Urinary bladder (tissue), 4 donors: ENCODE data around the gene SARM1. TPM values are rescaled to one million over a fixed set of nuclear protein-coding genes. Genes with fewer than 3 reads are reported as not detected.
A peak's percentile ranks its signal among the peaks of the same experiment; 100 is the strongest.

ENCODE experiments used
- DNase-seq: peaks from one replicate; pipeline ENCODE4 v3.0.0-alpha.2; 2015; ENCODE audit errors: extremely low spot score
- H3K27ac ChIP-seq: one replicate; pipeline ENCODE4 v1.5.1; 2013; ENCODE audit warnings: low read depth, mild to moderate bottlenecking, moderate library complexity
- H3K36me3 ChIP-seq: one replicate; pipeline ENCODE4 v1.6.1; 2013; ENCODE audit warnings: mild to moderate bottlenecking, moderate library complexity; ENCODE audit not compliant: insufficient read depth
- H3K4me1 ChIP-seq: one replicate; pipeline ENCODE4 v1.6.1; 2013; ENCODE audit warnings: mild to moderate bottlenecking, moderate library complexity; ENCODE audit not compliant: insufficient read depth
- H3K4me3 ChIP-seq: one replicate; pipeline ENCODE4 v1.5.1; 2013; ENCODE audit warnings: low read depth, low read length
- WGBS: extraction: QIAGEN DNeasy Blood & Tissue Kit; methylation state at CpG from one replicate; pipeline ENCODE4 v1.1.7; 2013; 5-methylcytosine and 5-hydroxymethylcytosine counted together
- polyA plus RNA-seq: library from polyadenylated mRNA; stranded (reverse); fragments of 200-250 nt; gene quantifications from one replicate; pipeline ENCODE4 v1.2.3, GENCODE V29; 2013
- total RNA-seq: library from RNA; depleted of rRNA; stranded (reverse); fragments of >200 nt; gene quantifications from one replicate; pipeline ENCODE4 v1.2.3, GENCODE V29; 2014
- donor health status: healthy with polysubstance abuse.
- donor health status: healthy.

Gene SARM1
- total and polyA plus RNA-seq, 2 donors: 10.2 to 16.6 TPM

- H3K36me3 ChIP-seq: peaks cover 4% of the 10 kb centered on the region
- no peak overlapping the region for H3K27ac ChIP-seq
- WGBS: 58% methylated on average over 2 of the region's 2 CpGs
- no peak overlapping the region for H3K4me3 ChIP-seq
- no peak for DNase-seq
- no peaks in the 10 kb centered on the region for H3K4me1 ChIP-seq
Observed at GRCh38 chr17:28346199-28346580, 25.3 kb upstream of the SARM1 start.

- H3K27ac ChIP-seq: no peak overlapping the region
- peaks cover 4% of the 10 kb centered on the region for H3K36me3 ChIP-seq
- H3K4me1 ChIP-seq: no peaks in the 10 kb centered on the region
- 48% methylated on average over 7 of the region's 7 CpGs for WGBS
- no peak for DNase-seq
- H3K4me3 ChIP-seq: no peak overlapping the region
Observed at GRCh38 chr17:28346746-28347246, 24.7 kb upstream of the SARM1 start.

- no peak overlapping the region for H3K27ac ChIP-seq
- H3K4me1 ChIP-seq: no peaks in the 10 kb centered on the region
- 83% methylated on average over 8 of the region's 8 CpGs for WGBS
- DNase-seq: no peak
- peaks cover 4% of the 10 kb centered on the region for H3K36me3 ChIP-seq
- H3K4me3 ChIP-seq: no peak overlapping the region
Observed at GRCh38 chr17:28347261-28347891, 24.1 kb upstream of the SARM1 start.

- DNase-seq: no peak
- 97% methylated on average over 3 of the region's 3 CpGs for WGBS
- Histone ChIP-seq H3K4me1 (no peaks in the 10 kb centered on the region), H3K4me3 (no peak overlapping the region), H3K36me3 (peaks cover 4% of the 10 kb centered on the region), H3K27ac (no peak overlapping the region)
Observed at GRCh38 chr17:28348979-28349378, 22.5 kb upstream of the SARM1 start.

GRCh38 chr17:28350271-28350670, 21.2 kb upstream of the SARM1 start:
- H3K4me1 ChIP-seq: no peaks in the 10 kb centered on the region
- H3K4me3 ChIP-seq: no peak overlapping the region
- WGBS: 93% methylated on average over 7 of the region's 7 CpGs
- no peak for DNase-seq
- H3K27ac ChIP-seq: no peak overlapping the region
- H3K36me3 ChIP-seq: peaks cover 4% of the 10 kb centered on the region

DNA sequence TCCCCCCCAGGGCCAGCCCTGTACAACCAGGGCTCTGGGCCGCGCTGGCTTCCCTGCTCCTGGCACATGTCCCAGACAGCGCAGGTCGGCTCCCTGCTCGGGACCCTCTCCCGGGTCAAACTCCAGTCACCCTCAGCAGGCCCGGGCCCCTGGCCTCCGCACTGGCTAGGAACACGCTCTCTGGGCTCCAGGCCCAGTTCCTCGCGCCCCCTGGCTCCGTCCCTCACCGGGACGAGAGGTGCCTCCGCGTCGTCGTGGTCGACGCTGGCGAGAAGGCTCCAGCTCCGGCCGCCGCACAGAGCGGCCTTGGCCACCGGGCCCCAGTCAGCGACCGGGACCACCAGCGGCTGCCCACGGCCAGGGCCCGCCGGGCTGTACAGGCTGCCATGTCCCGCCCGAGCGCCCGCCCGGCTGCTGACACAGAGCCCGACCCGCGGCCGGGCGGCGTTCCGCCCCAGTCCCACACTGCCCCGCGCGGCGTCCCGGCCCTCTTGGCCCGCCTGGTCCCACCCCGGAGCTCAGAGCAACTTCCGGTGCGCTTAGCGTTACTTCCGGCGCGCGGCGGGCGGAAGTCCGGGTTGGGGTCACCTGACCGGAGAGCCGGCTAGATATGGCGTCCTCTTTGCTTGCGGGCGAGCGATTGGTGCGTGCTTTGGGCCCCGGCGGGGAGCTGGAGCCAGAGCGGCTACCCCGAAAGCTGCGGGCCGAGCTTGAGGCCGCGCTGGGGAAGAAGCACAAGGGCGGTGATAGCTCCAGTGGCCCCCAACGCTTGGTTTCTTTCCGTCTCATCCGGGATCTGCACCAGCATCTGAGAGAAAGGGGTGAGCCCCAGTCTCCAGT, 14.2 kb upstream of the SARM1 start, which contains the start of gene POLDIP2:
POLDIP2 (minus strand) TSS at position 467 of the 840 bp plus-strand sequence; CDS start at position 388, 79 bp downstream.
- Histone ChIP-seq H3K4me1 (no peaks in the 10 kb centered on the region), H3K4me3 (peak within 1 kb of the TSS; percentile 86), H3K36me3 (no peaks in the 10 kb centered on the region), H3K27ac (peak within 1 kb of the TSS; percentile 86)
- peak; percentile 85 for DNase-seq
- under 1% methylated on average over 80 of the region's 80 CpGs for WGBS

- no peak for DNase-seq
- 3% methylated on average over 4 of the region's 4 CpGs for WGBS
Observed at GRCh38 chr17:28357901-28358197, 13.6 kb upstream of the SARM1 start.

GRCh38 chr17:28363186-28363585, 8.3 kb upstream of the SARM1 start:
- WGBS: 90% methylated on average over 5 of the region's 5 CpGs
- no peaks in the 10 kb centered on the region for H3K4me1 ChIP-seq
- no peak for DNase-seq
- H3K27ac ChIP-seq: no peak overlapping the region
- H3K4me3 ChIP-seq: no peak overlapping the region
- H3K36me3 ChIP-seq: no peaks in the 10 kb centered on the region

More at GRCh38 chr17:28357901-28358197, 13.6 kb upstream of the SARM1 start:
- Histone ChIP-seq H3K36me3 (no peaks in the 10 kb centered on the region), H3K4me3 (peak overlapping the region; percentile 86), H3K27ac (peak overlapping the region; percentile 83), H3K4me1 (no peaks in the 10 kb centered on the region)

DNA sequence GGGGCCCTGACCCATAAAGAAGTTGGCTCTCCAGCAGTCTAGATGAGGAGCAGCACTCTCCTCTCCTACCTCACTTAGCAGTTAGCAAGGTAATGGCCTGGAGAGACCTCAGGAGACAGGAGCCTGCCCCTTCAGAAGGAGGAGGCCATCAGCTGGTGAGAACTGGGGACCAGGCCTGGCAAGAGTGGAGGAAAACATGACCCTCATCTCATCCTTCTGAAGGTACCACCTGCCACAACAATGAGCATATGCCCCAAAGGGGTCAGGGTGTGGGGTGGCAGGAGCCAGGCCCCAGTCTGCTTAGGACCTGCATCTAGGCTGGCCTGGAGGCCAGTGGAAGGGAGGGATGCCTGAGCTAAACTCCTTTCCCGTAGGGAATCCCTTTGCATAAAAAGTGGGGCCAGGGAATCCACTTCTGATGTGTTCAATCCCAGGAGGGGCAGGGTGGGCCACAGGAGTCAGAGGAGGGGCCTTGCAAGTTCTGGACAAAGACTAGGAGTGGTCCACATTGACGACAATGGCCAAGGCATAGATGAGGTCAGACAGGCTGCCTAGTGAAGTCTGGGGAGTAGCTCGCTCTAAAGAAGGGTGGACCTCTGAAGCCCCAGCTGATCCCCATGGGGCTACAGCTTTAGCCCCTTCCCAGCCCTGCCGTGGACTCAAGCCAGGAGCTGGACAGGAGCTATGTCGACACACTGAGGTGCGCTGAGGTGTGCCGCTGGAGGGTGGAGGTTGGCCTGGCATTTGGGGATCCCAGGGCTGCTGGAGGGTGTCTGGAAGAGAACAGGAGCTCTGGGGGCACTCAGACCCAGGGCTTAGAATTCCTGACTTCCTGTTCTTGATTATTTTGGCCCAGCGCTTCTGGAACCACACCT, 7.5 kb upstream of the SARM1 start:
- no peaks in the 10 kb centered on the region for H3K36me3 ChIP-seq

DNA sequence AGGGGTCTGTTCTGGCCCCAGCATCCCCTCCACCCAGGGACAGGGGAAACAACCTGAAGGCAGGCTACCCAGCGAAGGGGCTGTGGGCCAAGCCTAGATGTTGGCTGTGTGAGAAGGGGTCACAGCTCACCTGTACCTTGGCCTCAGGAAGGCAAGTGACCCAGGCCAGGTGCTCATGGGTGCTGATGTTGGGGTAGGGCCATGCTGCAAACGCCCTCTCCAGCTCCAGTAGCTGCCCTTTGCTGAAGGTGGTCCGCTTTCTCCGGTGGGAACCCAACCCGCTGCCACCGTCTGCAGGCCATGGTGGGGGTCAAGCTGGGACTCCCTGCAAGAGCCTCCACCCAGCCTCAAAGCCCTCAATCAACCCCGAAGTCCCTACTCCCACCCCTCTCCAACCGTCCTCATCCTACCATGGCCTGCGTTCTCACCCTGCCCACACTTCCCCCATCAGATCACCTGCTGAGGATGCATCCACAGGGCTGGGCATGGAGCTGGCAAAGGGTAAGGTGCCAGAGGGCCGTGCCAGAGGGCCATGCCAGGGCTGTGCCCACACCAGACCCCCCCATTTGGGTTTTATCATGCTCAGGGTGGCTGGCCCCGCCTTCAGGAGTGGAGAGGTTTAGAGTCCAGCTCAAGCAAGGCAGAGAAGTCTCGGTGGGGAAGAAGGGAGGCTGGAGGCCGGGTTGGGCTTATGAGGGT, 6.7 kb upstream of the SARM1 start, which contains the start of gene SEBOX:
SEBOX (minus strand) TSS at position 535 of the 699 bp plus-strand sequence; CDS start at position 487, 48 bp downstream.
- Histone ChIP-seq H3K27ac (no peak within 1 kb of the TSS), H3K36me3 (no peaks in the 10 kb centered on the region), H3K4me1 (no peaks in the 10 kb centered on the region), H3K4me3 (no peak within 1 kb of the TSS)
- no peak for DNase-seq
- WGBS: 89% methylated on average over 13 of the region's 13 CpGs

More for the DNA sequence above, 7.5 kb upstream of the SARM1 start:
- H3K4me3 ChIP-seq: no peak overlapping the region
- no peak for DNase-seq
- no peak overlapping the region for H3K27ac ChIP-seq
- no peaks in the 10 kb centered on the region for H3K4me1 ChIP-seq
- 89% methylated on average over 8 of the region's 8 CpGs for WGBS

GRCh38 chr17:28365487-28365886, 6.0 kb upstream of the SARM1 start:
- no peak for DNase-seq
- Histone ChIP-seq H3K36me3 (no peaks in the 10 kb centered on the region), H3K4me3 (no peak overlapping the region), H3K4me1 (no peaks in the 10 kb centered on the region), H3K27ac (no peak overlapping the region)
- 90% methylated on average over 3 of the region's 3 CpGs for WGBS

DNA sequence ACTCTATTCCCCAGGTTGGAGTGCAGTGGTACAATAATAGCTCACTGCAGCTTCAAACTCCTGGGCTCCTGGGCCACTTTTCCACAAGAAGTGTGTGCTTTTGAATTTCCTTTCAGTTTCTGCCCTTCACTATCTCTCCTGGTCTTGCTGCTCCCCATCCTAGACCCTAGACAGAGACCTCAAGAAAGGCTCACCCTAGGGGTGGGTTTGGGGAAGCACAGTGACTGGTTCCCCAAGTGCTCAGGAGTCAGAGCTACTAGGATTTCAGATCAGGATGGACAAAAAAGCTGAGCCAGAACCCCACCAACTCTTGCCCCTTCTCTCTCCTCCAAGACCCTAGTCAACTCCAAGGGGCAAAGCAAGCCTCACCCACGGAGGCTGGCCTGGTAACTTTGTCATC, 4.9 kb upstream of the SARM1 start:
- no peak overlapping the region for H3K27ac ChIP-seq
- no peak for DNase-seq
- no peak overlapping the region for H3K4me3 ChIP-seq
- no peaks in the 10 kb centered on the region for H3K36me3 ChIP-seq
- WGBS: 75% methylated on average over 1 of the region's 1 CpG
- H3K4me1 ChIP-seq: no peaks in the 10 kb centered on the region
